Heart left ventricle (tissue), 16 donors: Measurements from ENCODE around the gene POLR3B. TPM values are rescaled to one million over a fixed set of nuclear protein-coding genes. Genes with fewer than 3 reads are reported as not detected.

Source experiments
- ATAC-seq, 4 donors: fragments of 200-7000 bp; cut with Tn5 transposase; one replicate each; pipeline ENCODE4 v1.9.1; 2020 to 2022; ENCODE audit warnings: moderate library complexity in 4 of 4, mild to moderate bottlenecking in 3 of 4, moderate number of reproducible peaks in 1 of 4
- DNase-seq, 5 donors: peaks; one replicate each; pipeline ENCODE4 v3.0.0-alpha.2; 2020
- H3K27ac ChIP-seq, 12 donors: fragments of 200-600 bp; sonication (generic) in 4 of 12; one replicate each; pipeline versions ENCODE4 v1.5.0 to v1.8.0; 2016 to 2022; ENCODE audit warnings: mild to moderate bottlenecking in 2 of 12
- H3K27me3 ChIP-seq, 9 donors: fragments of 200-600 bp; sonication (generic) in 2 of 9; one replicate each; pipeline versions ENCODE4 v1.5.1 to v1.8.0; 2016 to 2022; ENCODE audit warnings: mild to moderate bottlenecking in 3 of 9
- H3K36me3 ChIP-seq, 9 donors: fragments of 200-600 bp; sonication (generic) in 2 of 9; one replicate each; pipeline versions ENCODE4 v1.5.0 to v1.8.0; 2018 to 2022; ENCODE audit warnings: mild to moderate bottlenecking in 2 of 9
- H3K4me1 ChIP-seq, 12 donors: fragments of 200-600 bp; sonication (generic) in 4 of 12; one replicate each; pipeline versions ENCODE4 v1.5.0 to v1.8.0; 2016 to 2022; ENCODE audit warnings: mild to moderate bottlenecking in 3 of 12
- H3K4me3 ChIP-seq, 12 donors: fragments of 200-600 bp; sonication (generic) in 4 of 12; one replicate each; pipeline versions ENCODE4 v1.5.0 to v1.8.0; 2017 to 2022; ENCODE audit warnings: mild to moderate bottlenecking in 9 of 12, moderate library complexity in 4 of 12
- H3K9me3 ChIP-seq, 12 donors: fragments of 200-600 bp; sonication (generic) in 4 of 12; one replicate each; pipeline versions ENCODE4 v1.5.0 to v1.8.0; 2016 to 2022; ENCODE audit warnings: mild to moderate bottlenecking in 1 of 12
- CTCF ChIP-seq, 12 donors: fragments of 200-600 bp; sonication (generic) in 4 of 12; IDR thresholded peaks; one replicate each; pipeline versions ENCODE4 v1.5.0 to v1.8.0; 2018 to 2022; ENCODE audit warnings: antibody characterized with exemption in 12 of 12, mild to moderate bottlenecking in 5 of 12
- POLR2A ChIP-seq, 2 donors: fragments of 450-650 bp; IDR thresholded peaks; one replicate each; pipeline ENCODE4 v1.6.1; 2017; ENCODE audit warnings: antibody characterized with exemption in 2 of 2, mild to moderate bottlenecking in 2 of 2, moderate library complexity in 2 of 2
- WGBS, 4 donors: extraction: QIAGEN DNeasy Blood & Tissue Kit in 2 of 4; methylation state at CpG; one replicate each; pipeline versions ENCODE4 v1.1.5 to v1.1.7; 2013 to 2018; 5-methylcytosine and 5-hydroxymethylcytosine counted together
- intact Hi-C, 10 donors: fragments of 100-400 bp; cut with DNase I; formaldehyde crosslinking; loops; one replicate each; pipeline versions ENCODE4 v1.11.1 to v1.14.2; 2022
- polyA plus RNA-seq, 2 donors: library from polyadenylated mRNA; stranded (reverse); fragments of 200-250 nt; gene quantifications; one replicate each; pipeline ENCODE4 v1.2.3, GENCODE V29; 2013
- total RNA-seq, 9 donors: library from RNA; depleted of rRNA in 2 of 9; stranded (reverse); fragments of >200 nt in 2 of 9; fragmentation: NEBNext Ultra II Directional in 3 of 9; extraction: Animal tissue kit (Norgen Biotek cat#: 25700) in 3 of 9; gene quantifications; one replicate each; pipeline versions ENCODE4 v1.1.0 to v1.2.4, GENCODE V29; 2016 to 2023
- donor health status: ischemic (EF 13 %, LVEDD 7.1; RV severe dilation, severe dysfunction).
- donor health status: healthy with polysubstance abuse.
- donor health status: DM: no; HTN: yes; CAD: no.
- donor health status: DM: no; HTN: no; CAD: no.
- donor health status: ischemic (EF 25% LVEDD 6.9; RV normal size, moderate dysfunction).
- donor health status: ischemic (EF 25% LVEDD 5.7; RV mildly dilated, moderate dysfunction).
- donor health status: healthy.
- donor health status: DM: yes; HTN: yes; CAD: no.
- donor health status: ischemic (EF 35%, LVEDD 5.7; RV mildly dilated, moderate dysfunction).
- donor health status: nonischemic (EF 11% LVEDD 7.7; RV severe dilation, severe dysfunction).
- donor health status: DM: yes; HTN: yes; CAD: no.
- donor health status: PGD.
- donor health status: ischemic (EF 29% LVEDD 5.4; RV normal size, mild dysfunction).
- donor health status: nonischemic (EF 23%, LVEDD 6.1; RV moderate dilation, normal function).

Gene POLR3B
- total and polyA plus RNA-seq, 11 donors: 2.5 to 12.3 (median 9.1) TPM

GRCh38 chr12:106490264-106490663, 132.7 kb downstream of the POLR3B start:
- 91 to 92% (median 91%) methylated on average over 5 of the region's 5 CpGs for WGBS, 4 donors
- no peak for TF ChIP-seq CTCF (IDR thresholded peaks at IDR 0.05)
- no peak for TF ChIP-seq POLR2A (IDR thresholded peaks at IDR 0.05)
- H3K9me3 ChIP-seq: no peaks in the 10 kb centered on the region
- H3K36me3 ChIP-seq: peaks cover 0 to 3% (median 0%) of the 10 kb centered on the region in 9 donors
- H3K27me3 ChIP-seq: no peaks in the 10 kb centered on the region
- intact Hi-C loops: no loop called here
- no peak overlapping the region for H3K27ac ChIP-seq
- DNase-seq (no peak), ATAC-seq (no peak)
- no peak overlapping the region for H3K4me3 ChIP-seq
- no peaks in the 10 kb centered on the region for H3K4me1 ChIP-seq

GRCh38 chr12:106492857-106493256, 135.3 kb downstream of the POLR3B start:
- no peak overlapping the region for H3K27ac ChIP-seq
- intact Hi-C loops: no loop called here
- peaks cover 0 to 4% (median 0%) of the 10 kb centered on the region in 12 donors for H3K4me1 ChIP-seq
- H3K4me3 ChIP-seq: no peak overlapping the region
- ATAC-seq (no peak), DNase-seq (no peak)
- no peaks in the 10 kb centered on the region for H3K27me3 ChIP-seq
- TF ChIP-seq CTCF (IDR thresholded peaks at IDR 0.05) (no peak), POLR2A (IDR thresholded peaks at IDR 0.05) (no peak)
- peaks cover 0 to 22% (median 14%) of the 10 kb centered on the region in 9 donors for H3K36me3 ChIP-seq
- H3K9me3 ChIP-seq: no peaks in the 10 kb centered on the region
- WGBS, 4 donors: 80 to 91% (median 87%) methylated on average over 2 of the region's 2 CpGs

- WGBS, 4 donors: 76 to 79% (median 79%) methylated on average over 4 of the region's 4 CpGs
These were observed 136.0 kb downstream of the POLR3B start for GRCh38 chr12:106493531-106493930.

GRCh38 chr12:106495354-106495965, 137.9 kb downstream of the POLR3B start:
- H3K27ac ChIP-seq: no peak overlapping the region
- no peak overlapping the region for H3K4me3 ChIP-seq
- 89 to 96% (median 91%) methylated on average over 5 of the region's 5 CpGs for WGBS, 4 donors
- peaks cover 0 to 9% (median 0%) of the 10 kb centered on the region in 12 donors for H3K4me1 ChIP-seq
- TF ChIP-seq CTCF (IDR thresholded peaks at IDR 0.05) (no peak), POLR2A (IDR thresholded peaks at IDR 0.05) (no peak)
- no peaks in the 10 kb centered on the region for H3K9me3 ChIP-seq
- intact Hi-C loops: no loop called here
- no peak for DNase-seq
- peaks cover 0 to 42% (median 22%) of the 10 kb centered on the region in 9 donors for H3K36me3 ChIP-seq
- no peak for ATAC-seq
- no peaks in the 10 kb centered on the region for H3K27me3 ChIP-seq

More at GRCh38 chr12:106493531-106493930, 136.0 kb downstream of the POLR3B start:
- no peaks in the 10 kb centered on the region for H3K9me3 ChIP-seq
- DNase-seq (no peak), ATAC-seq (no peak)
- no peak overlapping the region for H3K27ac ChIP-seq
- no peaks in the 10 kb centered on the region for H3K27me3 ChIP-seq
- TF ChIP-seq POLR2A (IDR thresholded peaks at IDR 0.05) (no peak), CTCF (IDR thresholded peaks at IDR 0.05) (no peak)
- intact Hi-C loops: no loop called here
- H3K4me3 ChIP-seq: no peak overlapping the region
- H3K4me1 ChIP-seq: peaks cover 0 to 9% (median 0%) of the 10 kb centered on the region in 12 donors
- H3K36me3 ChIP-seq: peaks cover 0 to 23% (median 15%) of the 10 kb centered on the region in 9 donors
